Keratinocyte (primary cell): ENCODE measurements around the gene FAM3C.

Source experiments
- EZH2 ChIP-seq: IDR thresholded peaks from one replicate; pipeline ENCODE4 v1.6.1; 2012; ENCODE audit warnings: inconsistent platforms, mild to moderate bottlenecking, low read length, moderate library complexity
- TF ChIP-seq, protein P1 (sequence below), 3 experiments: IDR thresholded peaks in 1 of 3; conservative IDR thresholded peaks in 1 of 3; optimal IDR thresholded peaks in 1 of 3; 2 replicates in 2 of 3; 3 replicates in 1 of 3; pipeline versions ENCODE3 to v1.5.1; 2011; ENCODE audit warnings: low read length in 3 of 3, mild to moderate bottlenecking in 3 of 3, moderate library complexity in 2 of 3, control low read depth in 1 of 3, inconsistent platforms in 1 of 3; ENCODE audit not compliant: insufficient read depth in 2 of 3; ENCODE audit errors: extremely low read depth in 1 of 3

DNA sequence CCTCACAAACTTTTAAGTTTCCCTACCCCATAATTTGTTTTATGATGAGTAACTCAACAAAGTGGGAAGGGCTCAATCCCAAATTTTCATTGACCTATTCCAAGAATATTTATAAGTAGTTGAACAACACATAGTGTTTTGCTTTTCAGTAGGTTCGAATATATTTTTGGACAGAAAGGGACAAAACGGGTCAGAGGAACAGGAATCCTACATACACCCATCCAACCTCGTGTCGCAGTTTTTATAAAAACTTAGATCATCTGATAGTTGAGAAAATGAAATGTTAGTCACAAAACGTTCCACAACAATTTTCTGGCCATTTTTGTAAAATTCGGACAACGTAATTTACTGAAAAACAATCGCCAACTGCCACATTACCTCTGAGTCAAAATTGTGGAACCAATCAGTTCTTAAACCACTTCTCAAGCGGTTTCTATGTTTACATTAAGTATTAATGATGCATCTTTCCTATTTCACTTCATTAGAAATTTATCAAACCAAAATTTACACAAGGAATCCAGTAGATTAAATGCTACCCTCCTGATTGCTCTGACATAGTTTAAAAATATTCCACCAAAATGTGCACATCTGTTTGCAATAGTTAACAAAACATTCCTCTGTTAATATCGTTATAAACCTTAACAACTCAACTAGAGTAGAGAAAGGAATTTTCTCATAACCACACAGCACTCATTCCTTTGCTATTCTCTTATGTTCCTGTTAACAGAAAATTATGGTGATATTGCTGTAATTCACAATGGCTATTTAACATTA is 61.0 kb downstream of the FAM3C start:
- TF ChIP-seq, protein P1, sequence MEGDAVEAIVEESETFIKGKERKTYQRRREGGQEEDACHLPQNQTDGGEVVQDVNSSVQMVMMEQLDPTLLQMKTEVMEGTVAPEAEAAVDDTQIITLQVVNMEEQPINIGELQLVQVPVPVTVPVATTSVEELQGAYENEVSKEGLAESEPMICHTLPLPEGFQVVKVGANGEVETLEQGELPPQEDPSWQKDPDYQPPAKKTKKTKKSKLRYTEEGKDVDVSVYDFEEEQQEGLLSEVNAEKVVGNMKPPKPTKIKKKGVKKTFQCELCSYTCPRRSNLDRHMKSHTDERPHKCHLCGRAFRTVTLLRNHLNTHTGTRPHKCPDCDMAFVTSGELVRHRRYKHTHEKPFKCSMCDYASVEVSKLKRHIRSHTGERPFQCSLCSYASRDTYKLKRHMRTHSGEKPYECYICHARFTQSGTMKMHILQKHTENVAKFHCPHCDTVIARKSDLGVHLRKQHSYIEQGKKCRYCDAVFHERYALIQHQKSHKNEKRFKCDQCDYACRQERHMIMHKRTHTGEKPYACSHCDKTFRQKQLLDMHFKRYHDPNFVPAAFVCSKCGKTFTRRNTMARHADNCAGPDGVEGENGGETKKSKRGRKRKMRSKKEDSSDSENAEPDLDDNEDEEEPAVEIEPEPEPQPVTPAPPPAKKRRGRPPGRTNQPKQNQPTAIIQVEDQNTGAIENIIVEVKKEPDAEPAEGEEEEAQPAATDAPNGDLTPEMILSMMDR (optimal IDR thresholded peaks at IDR 0.05 in 1 of 3, IDR thresholded peaks at IDR 0.05 in 1 of 3, conservative IDR thresholded peaks at IDR 0.05 in 1 of 3; ENCODE audit: extremely low read depth in 1 of 3, insufficient read depth in 2 of 3, low read length in 3 of 3): no peak
- TF ChIP-seq EZH2: no peak
